ENCODE data around the gene RIMKLB.

GRCh38 chr12:8689681-8690080, 8.1 kb upstream of the RIMKLB start:
- TF ChIP-seq TAF1 (IDR thresholded peaks at IDR 0.05; ENCODE audit: borderline replicate concordance, insufficient read depth, low read length), result no peak
- no peak for TF ChIP-seq POLR2AphosphoS5 (IDR thresholded peaks at IDR 0.05; ENCODE audit: low read depth, low read length)
- TF ChIP-seq FOXP2 (optimal IDR thresholded peaks at IDR 0.05; ENCODE audit: borderline replicate concordance, extremely low read depth, extremely low read length, insufficient read depth), result no peak

Data from PFSK-1 (cell line).